Type B pancreatic cell (in vitro differentiated cells): Measurements from ENCODE around the gene LRRFIP1. TPM values are rescaled to one million over a fixed set of nuclear protein-coding genes. Genes with fewer than 3 reads are reported as not detected.

Experiments
- DNase-seq: peaks from one replicate; pipeline ENCODE4 v3.0.0; 2021; ENCODE audit warnings: mixed read lengths; ENCODE audit not compliant: unreplicated experiment; ENCODE audit errors: extremely low spot score
- H3K27ac Mint-ChIP-seq: 2 replicates; pipeline ENCODE4 v1.8.0; 2021; ENCODE audit warnings: mild to moderate bottlenecking, mixed read lengths
- H3K27me3 Mint-ChIP-seq: 2 replicates; pipeline ENCODE4 v1.8.0; 2021; ENCODE audit warnings: mixed read lengths
- H3K36me3 Mint-ChIP-seq: 2 replicates; pipeline ENCODE4 v1.8.0; 2021; ENCODE audit warnings: mixed read lengths
- H3K4me1 Mint-ChIP-seq: one replicate; pipeline ENCODE4 v1.8.0; 2021; ENCODE audit warnings: mixed read lengths; ENCODE audit not compliant: unreplicated experiment
- H3K4me3 Mint-ChIP-seq: 2 replicates; pipeline ENCODE4 v1.8.0; 2021; ENCODE audit warnings: mild to moderate bottlenecking, mixed read lengths
- H3K9me3 Mint-ChIP-seq: 2 replicates; pipeline ENCODE4 v1.8.0; 2021; ENCODE audit warnings: mixed read lengths
- total RNA-seq: library from RNA; stranded (reverse); gene quantifications from 2 replicates; pipeline ENCODE4 v1.2.1, GENCODE V29; 2021; ENCODE audit warnings: low replicate concordance
- TF ChIP-seq, protein P1 (sequence below): fragments of 200-600 bp; sonication (generic); conservative IDR thresholded peaks from 2 replicates; pipeline ENCODE4 v1.5.0; 2021; ENCODE audit warnings: antibody characterized with exemption, mild to moderate bottlenecking

Gene LRRFIP1
- total RNA-seq, 1 donor from 2014 or later = 53.8 TPM

DNA sequence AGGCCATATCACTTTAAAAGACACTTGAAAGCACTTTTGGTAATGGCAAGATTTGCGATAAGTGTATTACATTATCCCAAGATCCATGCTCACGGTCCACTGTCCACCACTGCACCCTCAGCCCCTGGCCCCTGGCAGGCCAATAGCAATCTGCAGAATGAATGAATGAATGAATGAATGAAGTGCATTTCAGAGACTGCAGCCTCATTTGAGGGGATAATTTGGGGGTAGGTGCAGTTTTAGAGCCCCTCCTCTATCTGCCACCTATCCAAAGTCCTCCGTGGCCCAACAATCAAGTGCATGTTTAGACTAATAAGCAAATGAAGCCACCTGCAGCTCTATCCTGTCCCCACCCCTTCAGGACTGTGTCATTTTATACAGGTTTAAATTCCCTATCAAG, 169.9 kb downstream of the LRRFIP1 start:
- no peaks in the 10 kb centered on the region for H3K27me3 Mint-ChIP-seq
- H3K4me3 Mint-ChIP-seq = no peak overlapping the region
- TF ChIP-seq, protein P1, sequence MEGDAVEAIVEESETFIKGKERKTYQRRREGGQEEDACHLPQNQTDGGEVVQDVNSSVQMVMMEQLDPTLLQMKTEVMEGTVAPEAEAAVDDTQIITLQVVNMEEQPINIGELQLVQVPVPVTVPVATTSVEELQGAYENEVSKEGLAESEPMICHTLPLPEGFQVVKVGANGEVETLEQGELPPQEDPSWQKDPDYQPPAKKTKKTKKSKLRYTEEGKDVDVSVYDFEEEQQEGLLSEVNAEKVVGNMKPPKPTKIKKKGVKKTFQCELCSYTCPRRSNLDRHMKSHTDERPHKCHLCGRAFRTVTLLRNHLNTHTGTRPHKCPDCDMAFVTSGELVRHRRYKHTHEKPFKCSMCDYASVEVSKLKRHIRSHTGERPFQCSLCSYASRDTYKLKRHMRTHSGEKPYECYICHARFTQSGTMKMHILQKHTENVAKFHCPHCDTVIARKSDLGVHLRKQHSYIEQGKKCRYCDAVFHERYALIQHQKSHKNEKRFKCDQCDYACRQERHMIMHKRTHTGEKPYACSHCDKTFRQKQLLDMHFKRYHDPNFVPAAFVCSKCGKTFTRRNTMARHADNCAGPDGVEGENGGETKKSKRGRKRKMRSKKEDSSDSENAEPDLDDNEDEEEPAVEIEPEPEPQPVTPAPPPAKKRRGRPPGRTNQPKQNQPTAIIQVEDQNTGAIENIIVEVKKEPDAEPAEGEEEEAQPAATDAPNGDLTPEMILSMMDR = no peak
- H3K4me1 Mint-ChIP-seq = no peaks in the 10 kb centered on the region
- no peak overlapping the region for H3K27ac Mint-ChIP-seq
- H3K9me3 Mint-ChIP-seq = peaks cover 6% of the 10 kb centered on the region
- H3K36me3 Mint-ChIP-seq = no peaks in the 10 kb centered on the region
- DNase-seq = no peak

DNA sequence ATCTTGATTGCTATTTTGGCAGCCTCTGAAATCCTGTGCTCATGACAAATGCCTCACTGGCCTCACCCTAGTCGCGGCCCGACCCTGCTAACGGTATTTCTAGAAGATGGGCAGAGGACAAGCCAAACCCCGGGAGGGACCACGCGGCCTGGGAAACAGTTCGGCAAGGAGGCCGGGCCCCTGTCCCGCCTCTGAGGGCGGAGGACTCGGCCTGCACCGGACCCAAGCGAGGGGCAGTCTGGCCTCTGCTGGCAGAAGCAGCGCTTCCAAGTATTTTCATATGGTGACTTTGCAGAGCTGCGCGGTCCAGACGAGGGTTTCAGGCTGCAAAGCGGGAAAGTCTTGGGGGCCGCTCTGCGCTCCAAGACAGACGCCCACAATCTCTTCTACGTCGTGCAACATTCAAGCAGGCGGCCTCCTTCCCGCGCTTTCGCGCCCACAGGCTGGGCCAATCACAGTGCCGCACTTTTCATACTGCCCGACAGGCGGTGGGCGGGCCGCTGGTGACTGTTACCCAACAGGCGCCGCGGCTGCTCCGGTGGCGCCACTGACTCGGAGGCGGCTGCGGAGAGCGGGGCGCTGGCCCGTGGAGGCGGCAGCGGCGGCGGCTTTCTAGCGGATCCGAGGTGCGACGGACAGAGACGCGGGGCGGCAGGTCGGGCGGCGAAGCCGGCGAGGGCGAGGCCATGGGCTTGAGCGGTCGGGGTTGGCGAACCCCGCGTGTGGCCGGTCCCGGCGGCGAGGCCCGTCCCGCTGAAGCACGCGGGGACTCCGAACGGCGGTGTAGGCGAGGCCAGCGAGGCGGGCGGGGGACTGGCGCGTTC, 171.1 kb downstream of the LRRFIP1 start, which contains the start of gene RBM44:
RBM44 (plus strand) TSS at position 544 of the 824 bp plus-strand sequence. CDS start 14,831 bp downstream, outside the sequence.
- DNase-seq = no peak
- H3K4me3 Mint-ChIP-seq = no peak within 1 kb of the TSS
- H3K9me3 Mint-ChIP-seq = peaks cover 6% of the 10 kb centered on the region
- TF ChIP-seq, protein P1 = no peak
- H3K27ac Mint-ChIP-seq = no peak within 1 kb of the TSS
- H3K4me1 Mint-ChIP-seq = no peaks in the 10 kb centered on the region
- H3K27me3 Mint-ChIP-seq = no peaks in the 10 kb centered on the region
- no peaks in the 10 kb centered on the region for H3K36me3 Mint-ChIP-seq

DNA sequence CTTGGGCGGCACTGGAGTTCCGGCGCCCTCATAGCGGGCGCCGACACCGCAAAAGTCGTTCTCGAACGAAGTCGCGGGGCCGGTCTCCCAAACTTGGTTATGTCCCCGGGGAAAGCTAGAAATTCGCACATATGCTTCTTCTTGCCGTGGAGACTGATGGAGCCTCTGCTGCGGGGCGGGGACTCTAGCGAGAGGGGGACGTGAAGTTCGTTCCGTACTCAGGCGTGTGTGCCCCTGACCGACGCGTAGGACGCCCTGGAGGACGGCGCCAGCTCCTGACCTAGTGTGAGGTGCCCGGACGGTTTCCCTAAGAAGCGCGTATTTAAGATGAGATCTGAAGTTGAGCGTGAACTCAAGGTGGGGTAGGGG, 171.7 kb downstream of the LRRFIP1 start:
- H3K4me3 Mint-ChIP-seq = no peak overlapping the region

DNA sequence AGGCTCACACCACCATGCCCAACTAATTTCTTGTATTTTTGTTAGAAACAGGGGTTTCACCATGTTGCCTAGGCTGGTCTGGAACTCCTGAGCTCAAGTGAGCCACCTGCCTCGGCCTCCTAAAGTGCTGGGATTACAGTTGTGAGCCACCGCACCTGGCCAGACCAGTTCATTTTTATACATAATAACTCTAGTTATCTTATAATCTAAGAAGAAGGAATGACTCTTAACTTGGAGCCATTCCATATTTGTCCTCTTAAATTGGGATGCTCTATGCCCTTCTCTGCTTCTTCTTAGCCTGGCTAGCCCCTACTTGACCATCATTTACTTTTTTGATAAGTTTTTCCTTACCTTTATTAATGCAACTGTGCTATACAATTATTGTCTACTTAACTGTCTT, 174.1 kb downstream of the LRRFIP1 start:
- peaks cover 6% of the 10 kb centered on the region for H3K9me3 Mint-ChIP-seq
- H3K36me3 Mint-ChIP-seq = no peaks in the 10 kb centered on the region
- TF ChIP-seq, protein P1 = no peak
- H3K4me1 Mint-ChIP-seq = peaks cover 3% of the 10 kb centered on the region
- no peaks in the 10 kb centered on the region for H3K27me3 Mint-ChIP-seq
- H3K27ac Mint-ChIP-seq = no peak overlapping the region
- no peak overlapping the region for H3K4me3 Mint-ChIP-seq
- no peak for DNase-seq

More for the DNA sequence above, 171.7 kb downstream of the LRRFIP1 start:
- Mint-ChIP-seq H3K27me3 (no peaks in the 10 kb centered on the region), H3K27ac (no peak overlapping the region), H3K36me3 (no peaks in the 10 kb centered on the region), H3K4me1 (no peaks in the 10 kb centered on the region), H3K9me3 (peaks cover 6% of the 10 kb centered on the region)
- no peak for DNase-seq
- TF ChIP-seq, protein P1 = no peak

DNA sequence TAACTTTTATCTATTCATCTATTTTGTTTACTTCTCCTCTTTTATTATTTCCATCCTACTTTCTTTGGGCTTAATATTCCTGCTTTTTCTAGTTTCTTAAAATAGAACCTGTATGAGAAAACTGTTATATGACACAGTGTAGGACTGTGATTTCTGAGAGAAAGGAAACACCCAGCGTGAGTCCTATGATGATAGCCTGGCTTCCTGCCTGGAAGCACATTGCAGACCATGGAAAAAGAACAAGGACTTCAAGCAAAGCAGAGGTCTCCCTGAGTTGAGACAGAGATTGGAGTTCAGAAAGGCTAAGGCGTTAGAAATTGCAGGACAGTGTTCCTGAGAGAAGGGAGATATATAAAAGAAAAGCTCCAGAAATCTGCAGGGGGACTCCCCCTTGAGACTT, 178.9 kb downstream of the LRRFIP1 start:
- TF ChIP-seq, protein P1 = no peak
- Mint-ChIP-seq H3K9me3 (no peaks in the 10 kb centered on the region), H3K4me3 (no peak overlapping the region), H3K27ac (no peak overlapping the region), H3K27me3 (peaks cover 5% of the 10 kb centered on the region), H3K36me3 (no peaks in the 10 kb centered on the region), H3K4me1 (peaks cover 4% of the 10 kb centered on the region)
- no peak for DNase-seq
